Rectal smooth muscle tissue (tissue), 1 donor: ENCODE results near the gene DMD.

Experiments used
- H3K27ac ChIP-seq: one replicate; pipeline ENCODE4 v1.7.0; 2013; ENCODE audit warnings: low read depth, low read length, inconsistent platforms
- H3K27me3 ChIP-seq: one replicate; pipeline ENCODE4 v1.7.0; 2013; ENCODE audit warnings: low read length; ENCODE audit not compliant: control insufficient read depth, insufficient read depth
- H3K36me3 ChIP-seq: one replicate; pipeline ENCODE4 v1.7.0; 2013; ENCODE audit warnings: low read length; ENCODE audit not compliant: control insufficient read depth, insufficient read depth
- H3K4me1 ChIP-seq: one replicate; pipeline ENCODE4 v1.7.0; 2013; ENCODE audit warnings: low read length; ENCODE audit not compliant: control insufficient read depth, insufficient read depth
- H3K4me3 ChIP-seq: one replicate; pipeline ENCODE4 v1.7.0; 2013; ENCODE audit warnings: low read length
- H3K9ac ChIP-seq: one replicate; pipeline ENCODE4 v1.7.0; 2013; ENCODE audit warnings: low read length

Gene DMD

GRCh38 chrX:32995427-32995826 lies 215.9 kb downstream of the DMD start:
- no peak overlapping the region for H3K27ac ChIP-seq
- no peaks in the 10 kb centered on the region for H3K27me3 ChIP-seq
- H3K36me3 ChIP-seq: no peaks in the 10 kb centered on the region
- H3K4me1 ChIP-seq: no peaks in the 10 kb centered on the region
- no peak overlapping the region for H3K4me3 ChIP-seq
- no peak overlapping the region for H3K9ac ChIP-seq

GRCh38 chrX:32987142-32987541 lies 224.2 kb downstream of the DMD start:
- no peak overlapping the region for H3K27ac ChIP-seq

GRCh38 chrX:32985544-32985943 lies 225.8 kb downstream of the DMD start:
- Histone ChIP-seq H3K4me3 (no peak overlapping the region), H3K27ac (no peak overlapping the region), H3K36me3 (no peaks in the 10 kb centered on the region), H3K4me1 (peaks cover 4% of the 10 kb centered on the region), H3K27me3 (no peaks in the 10 kb centered on the region), H3K9ac (no peak overlapping the region)

More at GRCh38 chrX:32987142-32987541, 224.2 kb downstream of the DMD start:
- Histone ChIP-seq H3K36me3 (no peaks in the 10 kb centered on the region), H3K4me1 (peaks cover 4% of the 10 kb centered on the region), H3K27me3 (no peaks in the 10 kb centered on the region), H3K9ac (no peak overlapping the region), H3K4me3 (no peak overlapping the region)

- Histone ChIP-seq H3K9ac (no peak overlapping the region), H3K27me3 (no peaks in the 10 kb centered on the region), H3K4me3 (no peak overlapping the region), H3K4me1 (no peaks in the 10 kb centered on the region), H3K27ac (no peak overlapping the region), H3K36me3 (no peaks in the 10 kb centered on the region)
Observed at GRCh38 chrX:32966821-32967355, 244.5 kb downstream of the DMD start.

GRCh38 chrX:32954125-32954524 lies 257.2 kb downstream of the DMD start:
- H3K9ac ChIP-seq: no peak overlapping the region
- H3K27ac ChIP-seq: no peak overlapping the region
- H3K4me3 ChIP-seq: no peak overlapping the region
- no peaks in the 10 kb centered on the region for H3K36me3 ChIP-seq
- H3K27me3 ChIP-seq: no peaks in the 10 kb centered on the region
- no peaks in the 10 kb centered on the region for H3K4me1 ChIP-seq

- no peaks in the 10 kb centered on the region for H3K36me3 ChIP-seq
- no peaks in the 10 kb centered on the region for H3K27me3 ChIP-seq
- H3K9ac ChIP-seq: no peak overlapping the region
- no peak overlapping the region for H3K27ac ChIP-seq
- no peak overlapping the region for H3K4me3 ChIP-seq
- no peaks in the 10 kb centered on the region for H3K4me1 ChIP-seq
Observed at GRCh38 chrX:32948130-32948529, 263.2 kb downstream of the DMD start.

- H3K27me3 ChIP-seq: no peaks in the 10 kb centered on the region
- H3K4me1 ChIP-seq: no peaks in the 10 kb centered on the region
- no peaks in the 10 kb centered on the region for H3K36me3 ChIP-seq
- H3K9ac ChIP-seq: no peak overlapping the region
- no peak overlapping the region for H3K4me3 ChIP-seq
- H3K27ac ChIP-seq: no peak overlapping the region
Observed at GRCh38 chrX:32937043-32937442, 274.3 kb downstream of the DMD start.

- Histone ChIP-seq H3K27ac (no peak overlapping the region), H3K9ac (no peak overlapping the region), H3K36me3 (no peaks in the 10 kb centered on the region), H3K27me3 (no peaks in the 10 kb centered on the region), H3K4me1 (no peaks in the 10 kb centered on the region), H3K4me3 (no peak overlapping the region)
Observed at GRCh38 chrX:32933548-32933947, 277.8 kb downstream of the DMD start.

GRCh38 chrX:32929040-32929439 lies 282.3 kb downstream of the DMD start:
- Histone ChIP-seq H3K36me3 (no peaks in the 10 kb centered on the region), H3K27ac (no peak overlapping the region), H3K27me3 (no peaks in the 10 kb centered on the region), H3K4me1 (no peaks in the 10 kb centered on the region), H3K4me3 (no peak overlapping the region), H3K9ac (no peak overlapping the region)

- Histone ChIP-seq H3K36me3 (no peaks in the 10 kb centered on the region), H3K27me3 (no peaks in the 10 kb centered on the region), H3K4me1 (no peaks in the 10 kb centered on the region), H3K4me3 (no peak overlapping the region), H3K9ac (no peak overlapping the region), H3K27ac (no peak overlapping the region)
Observed at GRCh38 chrX:32896088-32896487, 315.3 kb downstream of the DMD start.

GRCh38 chrX:32894679-32895078 lies 316.7 kb downstream of the DMD start:
- H3K27ac ChIP-seq: no peak overlapping the region
- no peaks in the 10 kb centered on the region for H3K27me3 ChIP-seq
- H3K9ac ChIP-seq: no peak overlapping the region
- no peak overlapping the region for H3K4me3 ChIP-seq
- H3K4me1 ChIP-seq: no peaks in the 10 kb centered on the region
- H3K36me3 ChIP-seq: no peaks in the 10 kb centered on the region

- H3K27me3 ChIP-seq: no peaks in the 10 kb centered on the region
- no peak overlapping the region for H3K9ac ChIP-seq
- no peak overlapping the region for H3K27ac ChIP-seq
- no peak overlapping the region for H3K4me3 ChIP-seq
- H3K4me1 ChIP-seq: no peaks in the 10 kb centered on the region
- H3K36me3 ChIP-seq: no peaks in the 10 kb centered on the region
Observed at GRCh38 chrX:32893751-32894150, 317.6 kb downstream of the DMD start.

- H3K36me3 ChIP-seq: no peaks in the 10 kb centered on the region
- H3K9ac ChIP-seq: no peak overlapping the region
- H3K4me3 ChIP-seq: no peak overlapping the region
- H3K27ac ChIP-seq: no peak overlapping the region
- no peaks in the 10 kb centered on the region for H3K27me3 ChIP-seq
- no peaks in the 10 kb centered on the region for H3K4me1 ChIP-seq
Observed at GRCh38 chrX:32877592-32877991, 333.8 kb downstream of the DMD start.
